SK-N-SH treated with all-trans-retinoic acid at 6 μM for 48 hours (cell line): Measurements from ENCODE around the gene PGS1.

Source experiments
- ATAC-seq: fragments of 200-7000 bp; cut with Tn5 transposase; 3 replicates; pipeline ENCODE4 v1.9.1; 2020; ENCODE audit warnings: mild to moderate bottlenecking, moderate library complexity
- ARNTL ChIP-seq: fragments of 450-650 bp; formaldehyde crosslinking; IDR thresholded peaks from 2 replicates; pipeline ENCODE4 v1.5.0; 2020; ENCODE audit warnings: low read depth, mild to moderate bottlenecking, moderate library complexity, borderline replicate concordance
- CREB5 ChIP-seq: fragments of 250-450 bp; sonication (Bioruptor Pico); IDR thresholded peaks from 2 replicates; pipeline ENCODE4 v1.5.1; 2020; ENCODE audit warnings: low read depth, mild to moderate bottlenecking, moderate library complexity
- CSRNP3 ChIP-seq: fragments of 250-450 bp; sonication (Bioruptor Pico); IDR thresholded peaks from 2 replicates; pipeline ENCODE4 v1.5.1; 2021; ENCODE audit warnings: mild to moderate bottlenecking, moderate library complexity
- ESRRG ChIP-seq: fragments of 250-450 bp; sonication (Bioruptor Pico); IDR thresholded peaks from 2 replicates; pipeline ENCODE4 v1.6.1; 2021; ENCODE audit warnings: mild to moderate bottlenecking
- GLIS3 ChIP-seq: fragments of 250-450 bp; sonication (Bioruptor Pico); IDR thresholded peaks from 2 replicates; pipeline ENCODE4 v1.5.0; 2020; ENCODE audit warnings: mild to moderate bottlenecking, moderate library complexity
- ISL1 ChIP-seq: fragments of 250-450 bp; sonication (Bioruptor Pico); IDR thresholded peaks from 2 replicates; pipeline ENCODE4 v2.1.2; 2022; ENCODE audit warnings: mild to moderate bottlenecking, moderate library complexity
- OSR1 ChIP-seq: fragments of 250-450 bp; sonication (Bioruptor Pico); IDR thresholded peaks from 2 replicates; pipeline ENCODE4 v1.8.0; 2022; ENCODE audit warnings: moderate library complexity, mild to moderate bottlenecking, inconsistent platforms
- PATZ1 ChIP-seq: fragments of 250-450 bp; sonication (Bioruptor Pico); IDR thresholded peaks from 2 replicates; pipeline ENCODE4 v1.8.0; 2020; ENCODE audit warnings: mild to moderate bottlenecking, moderate library complexity, borderline replicate concordance
- POU6F1 ChIP-seq: fragments of 250-450 bp; sonication (Bioruptor Pico); IDR thresholded peaks from 2 replicates; pipeline ENCODE4 v1.8.0; 2021; ENCODE audit warnings: low read depth, mild to moderate bottlenecking, moderate library complexity, borderline replicate concordance
- PPARA ChIP-seq: fragments of 250-450 bp; sonication (Bioruptor Pico); IDR thresholded peaks from 2 replicates; pipeline ENCODE4 v1.5.0; 2020; ENCODE audit warnings: mild to moderate bottlenecking, borderline replicate concordance
- RARB ChIP-seq: fragments of 250-450 bp; sonication (Bioruptor Pico); IDR thresholded peaks from 2 replicates; pipeline ENCODE4 v1.8.0; 2021; ENCODE audit warnings: mild to moderate bottlenecking, moderate library complexity
- SNAI2 ChIP-seq: fragments of 250-450 bp; sonication (Bioruptor Pico); IDR thresholded peaks from 2 replicates; pipeline ENCODE4 v1.5.0; 2020; ENCODE audit warnings: mild to moderate bottlenecking, moderate library complexity
- TCF4 ChIP-seq: fragments of 250-450 bp; sonication (Bioruptor Pico); IDR thresholded peaks from 2 replicates; pipeline ENCODE4 v1.8.0; 2021; ENCODE audit warnings: mild to moderate bottlenecking, moderate library complexity, borderline replicate concordance
- TOX ChIP-seq: fragments of 250-450 bp; sonication (Bioruptor Pico); IDR thresholded peaks from 2 replicates; pipeline ENCODE4 v1.8.0; 2021; ENCODE audit warnings: mild to moderate bottlenecking, moderate library complexity, borderline replicate concordance
- TSHZ2 ChIP-seq: fragments of 250-450 bp; sonication (Bioruptor Pico); IDR thresholded peaks from 2 replicates; pipeline ENCODE4 v1.5.0; 2020; ENCODE audit warnings: mild to moderate bottlenecking, moderate library complexity
- ZC3H10 ChIP-seq: fragments of 250-450 bp; sonication (Bioruptor Pico); IDR thresholded peaks from 2 replicates; pipeline ENCODE4 v1.5.1; 2021; ENCODE audit warnings: mild to moderate bottlenecking, moderate library complexity
- ZFP3 ChIP-seq: fragments of 250-450 bp; sonication (Bioruptor Pico); IDR thresholded peaks from 2 replicates; pipeline ENCODE4 v1.5.0; 2020; ENCODE audit warnings: mild to moderate bottlenecking, moderate library complexity
- ZFP30 ChIP-seq: fragments of 450-650 bp; formaldehyde crosslinking; IDR thresholded peaks from 2 replicates; pipeline ENCODE4 v1.5.0; 2022; ENCODE audit warnings: mild to moderate bottlenecking, moderate library complexity
- ZNF565 ChIP-seq: fragments of 450-650 bp; formaldehyde crosslinking; conservative IDR thresholded peaks from 2 replicates; pipeline ENCODE4 v1.5.0; 2020; ENCODE audit warnings: low read depth, mild to moderate bottlenecking, moderate library complexity
- ZNF70 ChIP-seq: fragments of 450-650 bp; formaldehyde crosslinking; IDR thresholded peaks from 2 replicates; pipeline ENCODE4 v1.5.0; 2020; ENCODE audit warnings: mild to moderate bottlenecking, moderate library complexity
- ZNF8 ChIP-seq: fragments of 450-650 bp; formaldehyde crosslinking; IDR thresholded peaks from 2 replicates; pipeline ENCODE4 v1.5.0; 2020; ENCODE audit warnings: mild to moderate bottlenecking, moderate library complexity

Gene PGS1

GRCh38 chr17:78391843-78392242 is 13.4 kb downstream of the PGS1 start:
- ATAC-seq = peak; percentile 71
- TF ChIP-seq ISL1 (CRISPR knock-in tag) (no peak; the same call in 1 of the 2 replicates), ZFP3 (CRISPR knock-in tag) (no peak), TSHZ2 (CRISPR knock-in tag) (no peak), GLIS3 (CRISPR knock-in tag) (no peak), CREB5 (CRISPR knock-in tag) (no peak), ARNTL (no peak), RARB (no peak), POU6F1 (no peak), ZNF565 (no peak), SNAI2 (no peak), ZNF8 (CRISPR knock-in tag) (no peak), ESRRG (CRISPR knock-in tag) (no peak), ZFP30 (CRISPR knock-in tag) (no peak)

GRCh38 chr17:78392295-78392694 is 13.8 kb downstream of the PGS1 start:
- TF ChIP-seq PATZ1 = no peak
- no peak for TF ChIP-seq ZC3H10 (CRISPR knock-in tag)
- no peak for TF ChIP-seq ISL1 (CRISPR knock-in tag)
- TF ChIP-seq SNAI2 = no peak
- TF ChIP-seq TOX (CRISPR knock-in tag) = no peak
- TF ChIP-seq CREB5 (CRISPR knock-in tag) = no peak
- TF ChIP-seq GLIS3 (CRISPR knock-in tag) = no peak
- TF ChIP-seq RARB = no peak
- no peak for TF ChIP-seq PPARA (CRISPR knock-in tag)
- no peak for TF ChIP-seq TCF4 (CRISPR knock-in tag)
- no peak for TF ChIP-seq OSR1 (CRISPR knock-in tag)
- TF ChIP-seq POU6F1 = no peak
- TF ChIP-seq ZNF70 = no peak
- no peak for TF ChIP-seq ZFP30 (CRISPR knock-in tag)
- no peak for TF ChIP-seq ZNF565
- no peak for TF ChIP-seq ESRRG (CRISPR knock-in tag)
- TF ChIP-seq ARNTL = no peak
- TF ChIP-seq ZFP3 (CRISPR knock-in tag) = no peak
- no peak for TF ChIP-seq CSRNP3 (CRISPR knock-in tag)
- ATAC-seq = no peak
